Thyroid gland (tissue), 4 donors: ENCODE data around the gene ULK4.

Experiments
- POLR2A ChIP-seq, 2 donors: fragments of 450-650 bp; IDR thresholded peaks; one replicate each; pipeline ENCODE4 v1.6.1; 2017; ENCODE audit warnings: antibody characterized with exemption in 2 of 2, mild to moderate bottlenecking in 2 of 2, moderate library complexity in 1 of 2
- TF ChIP-seq, protein P1 (sequence below), 6 experiments: fragments of 200-600 bp in 3 of 6; fragments of 450-650 bp in 3 of 6; sonication (generic) in 3 of 6; IDR thresholded peaks; one replicate each; pipeline ENCODE4 v1.5.1; 2016 to 2019; ENCODE audit warnings: antibody characterized with exemption in 6 of 6, mild to moderate bottlenecking in 2 of 6, inconsistent platforms in 1 of 6, moderate library complexity in 1 of 6

DNA sequence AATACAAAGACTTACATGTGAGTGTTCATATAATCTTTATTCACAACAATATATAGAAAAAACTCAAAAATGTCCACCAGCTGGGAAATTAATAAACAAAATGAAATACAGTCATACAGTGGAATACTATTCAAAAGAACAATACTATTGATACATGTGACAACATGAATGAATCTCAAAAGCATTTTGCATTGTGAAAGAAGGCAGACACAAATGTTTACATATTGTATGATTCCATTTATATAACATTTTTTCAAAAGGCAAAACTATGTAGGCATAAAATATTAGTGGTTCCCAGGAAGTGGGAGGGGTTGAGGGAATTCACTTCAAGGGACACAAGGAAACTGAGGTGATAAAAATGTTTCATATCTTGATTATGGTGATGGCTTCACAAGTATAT is 459.4 kb downstream of the ULK4 start:
- TF ChIP-seq, protein P1, sequence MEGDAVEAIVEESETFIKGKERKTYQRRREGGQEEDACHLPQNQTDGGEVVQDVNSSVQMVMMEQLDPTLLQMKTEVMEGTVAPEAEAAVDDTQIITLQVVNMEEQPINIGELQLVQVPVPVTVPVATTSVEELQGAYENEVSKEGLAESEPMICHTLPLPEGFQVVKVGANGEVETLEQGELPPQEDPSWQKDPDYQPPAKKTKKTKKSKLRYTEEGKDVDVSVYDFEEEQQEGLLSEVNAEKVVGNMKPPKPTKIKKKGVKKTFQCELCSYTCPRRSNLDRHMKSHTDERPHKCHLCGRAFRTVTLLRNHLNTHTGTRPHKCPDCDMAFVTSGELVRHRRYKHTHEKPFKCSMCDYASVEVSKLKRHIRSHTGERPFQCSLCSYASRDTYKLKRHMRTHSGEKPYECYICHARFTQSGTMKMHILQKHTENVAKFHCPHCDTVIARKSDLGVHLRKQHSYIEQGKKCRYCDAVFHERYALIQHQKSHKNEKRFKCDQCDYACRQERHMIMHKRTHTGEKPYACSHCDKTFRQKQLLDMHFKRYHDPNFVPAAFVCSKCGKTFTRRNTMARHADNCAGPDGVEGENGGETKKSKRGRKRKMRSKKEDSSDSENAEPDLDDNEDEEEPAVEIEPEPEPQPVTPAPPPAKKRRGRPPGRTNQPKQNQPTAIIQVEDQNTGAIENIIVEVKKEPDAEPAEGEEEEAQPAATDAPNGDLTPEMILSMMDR (IDR thresholded peaks at IDR 0.05) = no peak
- TF ChIP-seq POLR2A (IDR thresholded peaks at IDR 0.05) = no peak
